Transverse colon (tissue), 4 donors: ENCODE data around the gene AUH.

Experiments
- CTCF ChIP-seq, 5 experiments: fragments of 200-600 bp in 3 of 5; fragments of 450-650 bp in 2 of 5; sonication (generic) in 3 of 5; IDR thresholded peaks; 1 replicate in 2 of 5; 2 replicates in 3 of 5; pipeline ENCODE4 v1.5.1; 2016 to 2017; ENCODE audit warnings: antibody characterized with exemption in 5 of 5, inconsistent platforms in 3 of 5, mild to moderate bottlenecking in 2 of 5, moderate library complexity in 1 of 5
- POLR2A ChIP-seq: fragments of 450-650 bp; IDR thresholded peaks from one replicate; pipeline ENCODE4 v1.6.1; 2016; ENCODE audit warnings: antibody characterized with exemption, mild to moderate bottlenecking, moderate library complexity
- POLR2AphosphoS5 ChIP-seq, 3 donors: sonication (generic); formaldehyde crosslinking; IDR thresholded peaks; one replicate each; pipeline ENCODE4 v1.6.1; 2016; ENCODE audit warnings: antibody characterized with exemption in 3 of 3

GRCh38 chr9:91217388-91217787 lies 144.3 kb downstream of the AUH start:
- no peak for TF ChIP-seq CTCF (IDR thresholded peaks at IDR 0.05)
- TF ChIP-seq POLR2A, result no peak
- TF ChIP-seq POLR2AphosphoS5 (IDR thresholded peaks at IDR 0.05), result no peak
